Bronchial epithelial cell (primary cell): ENCODE results near the gene ABLIM2. TPM values are rescaled to one million over a fixed set of nuclear protein-coding genes. Genes with fewer than 3 reads are reported as not detected.

Experiments used
- DNase-seq: peaks from one replicate; pipeline ENCODE4 v3.0.0-alpha.2; 2010; ENCODE audit warnings: low read depth
- FAIRE-seq: peaks from 2 replicates; lab custom pipeline; 2011; peaks lifted over from hg19 to GRCh38; lab: Jason Lieb, UNC
- H3K27me3 ChIP-seq: 2 replicates; pipeline ENCODE4 v1.5.1; 2011; ENCODE audit warnings: low read length; ENCODE audit not compliant: control insufficient read depth, insufficient read depth
- H3K36me3 ChIP-seq: 2 replicates; pipeline ENCODE4 v1.5.1; 2011; ENCODE audit warnings: low read length; ENCODE audit not compliant: control insufficient read depth, insufficient read depth
- H3K4me3 ChIP-seq: 2 replicates; pipeline ENCODE4 v1.5.1; 2011; ENCODE audit warnings: mild to moderate bottlenecking, low read depth, low read length, control low read depth
- total RNA-seq: library from RNA; depleted of rRNA; stranded (reverse); fragments of >200 nt; gene quantifications from 2 replicates; pipeline ENCODE4 v1.2.1, GENCODE V29; 2014
- TF ChIP-seq, protein P1 (sequence below): IDR thresholded peaks from 2 replicates; pipeline ENCODE4 v1.5.1; 2011; ENCODE audit warnings: mild to moderate bottlenecking, moderate library complexity, low read length, control low read depth, inconsistent platforms; ENCODE audit not compliant: insufficient read depth, severe bottlenecking

Gene ABLIM2
- total RNA-seq, 1 donor from 2014 or later: 1.1 TPM

- Histone ChIP-seq H3K4me3 (no peak overlapping the region), H3K27me3 (no peaks in the 10 kb centered on the region), H3K36me3 (no peaks in the 10 kb centered on the region)
- TF ChIP-seq, protein P1, sequence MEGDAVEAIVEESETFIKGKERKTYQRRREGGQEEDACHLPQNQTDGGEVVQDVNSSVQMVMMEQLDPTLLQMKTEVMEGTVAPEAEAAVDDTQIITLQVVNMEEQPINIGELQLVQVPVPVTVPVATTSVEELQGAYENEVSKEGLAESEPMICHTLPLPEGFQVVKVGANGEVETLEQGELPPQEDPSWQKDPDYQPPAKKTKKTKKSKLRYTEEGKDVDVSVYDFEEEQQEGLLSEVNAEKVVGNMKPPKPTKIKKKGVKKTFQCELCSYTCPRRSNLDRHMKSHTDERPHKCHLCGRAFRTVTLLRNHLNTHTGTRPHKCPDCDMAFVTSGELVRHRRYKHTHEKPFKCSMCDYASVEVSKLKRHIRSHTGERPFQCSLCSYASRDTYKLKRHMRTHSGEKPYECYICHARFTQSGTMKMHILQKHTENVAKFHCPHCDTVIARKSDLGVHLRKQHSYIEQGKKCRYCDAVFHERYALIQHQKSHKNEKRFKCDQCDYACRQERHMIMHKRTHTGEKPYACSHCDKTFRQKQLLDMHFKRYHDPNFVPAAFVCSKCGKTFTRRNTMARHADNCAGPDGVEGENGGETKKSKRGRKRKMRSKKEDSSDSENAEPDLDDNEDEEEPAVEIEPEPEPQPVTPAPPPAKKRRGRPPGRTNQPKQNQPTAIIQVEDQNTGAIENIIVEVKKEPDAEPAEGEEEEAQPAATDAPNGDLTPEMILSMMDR: no peak
- FAIRE-seq: no peak
- peak; percentile 37 for DNase-seq
Observed at GRCh38 chr4:8117278-8117682, 41.3 kb downstream of the ABLIM2 start.

DNA sequence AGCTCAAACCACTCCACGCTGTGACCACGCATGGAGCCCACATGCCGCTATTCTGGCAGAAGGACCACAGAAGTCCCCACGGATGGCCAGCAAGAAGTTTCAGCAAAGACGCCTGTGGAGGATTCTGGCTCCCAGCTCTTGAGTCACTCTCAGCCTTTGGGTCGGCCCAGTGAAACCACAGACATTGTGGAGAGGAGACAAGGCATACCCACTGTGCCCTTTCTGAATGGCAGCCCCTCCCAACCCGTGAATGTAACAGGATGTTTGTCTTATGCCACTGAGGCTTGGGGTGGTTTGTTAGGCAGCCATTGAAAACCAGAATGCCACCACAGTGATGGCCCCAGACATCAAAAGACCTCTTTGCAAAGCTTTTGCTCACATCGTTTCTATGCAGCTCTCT is 42.7 kb downstream of the ABLIM2 start:
- H3K27me3 ChIP-seq: no peaks in the 10 kb centered on the region
- no peaks in the 10 kb centered on the region for H3K36me3 ChIP-seq
- TF ChIP-seq, protein P1: no peak
- H3K4me3 ChIP-seq: no peak overlapping the region
- FAIRE-seq (peak; percentile 13), DNase-seq (no peak)

- TF ChIP-seq, protein P1: no peak
- no peak for FAIRE-seq
- Histone ChIP-seq H3K36me3 (no peaks in the 10 kb centered on the region), H3K4me3 (no peak overlapping the region), H3K27me3 (no peaks in the 10 kb centered on the region)
- no peak for DNase-seq
Observed at GRCh38 chr4:8115203-8115520, 43.5 kb downstream of the ABLIM2 start.

GRCh38 chr4:8114456-8115202 is 44.0 kb downstream of the ABLIM2 start:
- H3K4me3 ChIP-seq: no peak overlapping the region
- DNase-seq (no peak), FAIRE-seq (no peak)
- H3K36me3 ChIP-seq: no peaks in the 10 kb centered on the region
- no peaks in the 10 kb centered on the region for H3K27me3 ChIP-seq
- TF ChIP-seq, protein P1: no peak

- Histone ChIP-seq H3K36me3 (no peaks in the 10 kb centered on the region), H3K27me3 (no peaks in the 10 kb centered on the region), H3K4me3 (no peak overlapping the region)
- FAIRE-seq (no peak), DNase-seq (no peak)
- TF ChIP-seq, protein P1: no peak
Observed at GRCh38 chr4:8113611-8114377, 44.8 kb downstream of the ABLIM2 start.

GRCh38 chr4:8112672-8113071 is 45.9 kb downstream of the ABLIM2 start:
- Histone ChIP-seq H3K27me3 (no peaks in the 10 kb centered on the region), H3K4me3 (no peak overlapping the region), H3K36me3 (no peaks in the 10 kb centered on the region)
- peak; percentile 55 for FAIRE-seq
- TF ChIP-seq, protein P1: no peak
- no peak for DNase-seq
